Keratinocyte (primary cell): ENCODE results near the gene VPS11. TPM values are rescaled to one million over a fixed set of nuclear protein-coding genes. Genes with fewer than 3 reads are reported as not detected.
A peak's percentile ranks its signal among the peaks of the same experiment; 100 is the strongest.

ENCODE experiments used
- DNase-seq: peaks from one replicate; pipeline ENCODE4 v3.0.0-alpha.2; 2011; ENCODE audit warnings: low read depth, missing footprints, low spot score
- FAIRE-seq: peaks from 2 replicates; lab custom pipeline; 2011; peaks lifted over from hg19 to GRCh38; lab: Jason Lieb, UNC
- H2AFZ ChIP-seq: 2 replicates; pipeline ENCODE4 v1.6.0; 2012; ENCODE audit warnings: low read length, control low read depth, inconsistent platforms; ENCODE audit not compliant: control insufficient read depth
- H3K27ac ChIP-seq: 2 replicates; pipeline ENCODE4 v1.5.1; 2011; ENCODE audit warnings: low read length; ENCODE audit not compliant: control insufficient read depth, insufficient read depth
- H3K27me3 ChIP-seq: 3 replicates; pipeline ENCODE4 v1.6.0; 2011; ENCODE audit warnings: low read length; ENCODE audit not compliant: control insufficient read depth, insufficient read depth; ENCODE audit errors: extremely low read depth
- H3K36me3 ChIP-seq, 2 experiments: 2 replicates in 1 of 2; 3 replicates in 1 of 2; pipeline ENCODE4 v1.5.1; 2011; ENCODE audit warnings: low read length in 2 of 2, mild to moderate bottlenecking in 1 of 2; ENCODE audit not compliant: control insufficient read depth in 2 of 2, insufficient read depth in 2 of 2; ENCODE audit errors: extremely low read depth in 1 of 2
- H3K4me1 ChIP-seq: 3 replicates; pipeline ENCODE4 v1.5.1; 2011; ENCODE audit warnings: low read length; ENCODE audit not compliant: control insufficient read depth, insufficient read depth; ENCODE audit errors: extremely low read depth
- H3K4me2 ChIP-seq: 3 replicates; pipeline ENCODE4 v1.6.0; 2011; ENCODE audit warnings: low read depth, low read length; ENCODE audit not compliant: control insufficient read depth, insufficient read depth; ENCODE audit errors: extremely low read depth
- H3K4me3 ChIP-seq, 3 experiments: fragments of 200-600 bp in 1 of 3; sonication (generic) in 1 of 3; 2 replicates in 2 of 3; 3 replicates in 1 of 3; pipeline ENCODE4 v1.5.1; 2011 to 2016; ENCODE audit warnings: low read length in 3 of 3, mild to moderate bottlenecking in 3 of 3, control low read depth in 2 of 3, inconsistent platforms in 1 of 3, low read depth in 1 of 3, mixed read lengths in 1 of 3, mixed run types in 1 of 3, moderate library complexity in 1 of 3; ENCODE audit not compliant: control insufficient read depth in 2 of 3, insufficient read depth in 2 of 3; ENCODE audit errors: extremely low read depth in 1 of 3
- H3K79me2 ChIP-seq: 2 replicates; pipeline ENCODE4 v1.6.0; 2012; ENCODE audit warnings: low read length; ENCODE audit not compliant: control insufficient read depth, insufficient read depth
- H3K9ac ChIP-seq: 3 replicates; pipeline ENCODE4 v1.6.0; 2011; ENCODE audit warnings: low read length; ENCODE audit not compliant: control insufficient read depth, insufficient read depth; ENCODE audit errors: extremely low read depth
- H3K9me1 ChIP-seq: 3 replicates; pipeline ENCODE4 v1.6.0; 2011; ENCODE audit warnings: low read length; ENCODE audit not compliant: control insufficient read depth, insufficient read depth; ENCODE audit errors: extremely low read depth
- H3K9me3 ChIP-seq: 2 replicates; pipeline ENCODE4 v1.5.1; 2012; ENCODE audit warnings: low read depth, low read length; ENCODE audit not compliant: control insufficient read depth
- H4K20me1 ChIP-seq: 3 replicates; pipeline ENCODE4 v1.6.0; 2011; ENCODE audit warnings: low read length; ENCODE audit not compliant: control insufficient read depth, insufficient read depth; ENCODE audit errors: extremely low read depth
- EZH2 ChIP-seq: IDR thresholded peaks from one replicate; pipeline ENCODE4 v1.6.1; 2012; ENCODE audit warnings: inconsistent platforms, mild to moderate bottlenecking, low read length, moderate library complexity
- dilution Hi-C: fragments of 300-500 bp; cut with MboI; formaldehyde crosslinking; loops from one replicate; pipeline ENCODE4 v1.7.0; 2020; ENCODE audit warnings: low sequenced_read_pairs; ENCODE audit not compliant: extremely low pct_ligation_motif_present
- polyA plus RNA-seq, 5 experiments: library from polyadenylated mRNA; depleted of rRNA in 3 of 5; stranded (reverse) in 3 of 5; stranded (forward) in 1 of 5; unstranded in 1 of 5; fragments of >200 nt; gene quantifications; 1 replicate in 1 of 5; 2 replicates in 3 of 5; 3 replicates in 1 of 5; pipeline versions ENCODE4 v1.2.1 to v1.2.3, GENCODE V29; 2011 to 2012; ENCODE audit warnings: missing spikeins in 2 of 5, low read depth in 1 of 5, low replicate concordance in 1 of 5
- TF ChIP-seq, protein P1 (sequence below), 3 experiments: IDR thresholded peaks in 1 of 3; conservative IDR thresholded peaks in 1 of 3; optimal IDR thresholded peaks in 1 of 3; 2 replicates in 2 of 3; 3 replicates in 1 of 3; pipeline versions ENCODE3 to v1.5.1; 2011; ENCODE audit warnings: low read length in 3 of 3, mild to moderate bottlenecking in 3 of 3, moderate library complexity in 2 of 3, control low read depth in 1 of 3, inconsistent platforms in 1 of 3; ENCODE audit not compliant: insufficient read depth in 2 of 3; ENCODE audit errors: extremely low read depth in 1 of 3

The VPS11 gene
- polyA plus RNA-seq, 1 donor (not counting 4 experiments of a cell fraction or from before 2014, with no cell fraction given): 12.1 TPM

DNA sequence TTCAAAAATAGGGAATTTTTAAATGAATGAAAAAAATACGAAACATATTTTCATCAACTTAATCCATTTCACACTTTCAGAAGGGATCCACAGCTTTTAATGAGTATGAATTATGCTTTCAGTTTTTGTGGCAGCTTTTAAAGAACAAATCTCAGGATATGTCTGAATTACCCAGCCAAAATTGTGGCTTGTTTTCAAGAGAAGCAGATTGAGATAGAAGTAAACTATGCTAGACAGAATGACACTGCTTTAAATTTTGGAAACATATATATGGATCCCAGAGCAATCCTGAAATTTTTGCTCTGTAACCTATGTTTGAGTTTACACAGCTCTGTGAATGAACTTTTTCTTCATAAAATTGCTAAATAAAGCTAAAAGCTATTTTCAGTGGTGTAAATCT, 51.3 kb downstream of the VPS11 start:
- FAIRE-seq (no peak), DNase-seq (no peak)
- no peak overlapping the region for H3K27ac ChIP-seq

GRCh38 chr11:119120639-119121007, 53.0 kb downstream of the VPS11 start:
- peak overlapping the region; percentile 91 for H3K9ac ChIP-seq
- no peaks in the 10 kb centered on the region for H4K20me1 ChIP-seq
- DNase-seq: no peak
- no peaks in the 10 kb centered on the region for H3K9me1 ChIP-seq
- no peak for FAIRE-seq
- dilution Hi-C loops: no loop called here
- H3K4me3 ChIP-seq: peak overlapping the region; percentile 83 to 85 (median 85)
- H3K27me3 ChIP-seq: no peaks in the 10 kb centered on the region
- peak overlapping the region; percentile 99 for H3K4me2 ChIP-seq
- peak overlapping the region; percentile 83 for H3K27ac ChIP-seq
- H3K4me1 ChIP-seq: peaks cover 19% of the 10 kb centered on the region
- H2AFZ ChIP-seq: peak overlapping the region; percentile 96
- H3K9me3 ChIP-seq: no peaks in the 10 kb centered on the region
- H3K36me3 ChIP-seq: peaks cover 4 to 7% of the 10 kb centered on the region in 2 experiments
- TF ChIP-seq, protein P1, sequence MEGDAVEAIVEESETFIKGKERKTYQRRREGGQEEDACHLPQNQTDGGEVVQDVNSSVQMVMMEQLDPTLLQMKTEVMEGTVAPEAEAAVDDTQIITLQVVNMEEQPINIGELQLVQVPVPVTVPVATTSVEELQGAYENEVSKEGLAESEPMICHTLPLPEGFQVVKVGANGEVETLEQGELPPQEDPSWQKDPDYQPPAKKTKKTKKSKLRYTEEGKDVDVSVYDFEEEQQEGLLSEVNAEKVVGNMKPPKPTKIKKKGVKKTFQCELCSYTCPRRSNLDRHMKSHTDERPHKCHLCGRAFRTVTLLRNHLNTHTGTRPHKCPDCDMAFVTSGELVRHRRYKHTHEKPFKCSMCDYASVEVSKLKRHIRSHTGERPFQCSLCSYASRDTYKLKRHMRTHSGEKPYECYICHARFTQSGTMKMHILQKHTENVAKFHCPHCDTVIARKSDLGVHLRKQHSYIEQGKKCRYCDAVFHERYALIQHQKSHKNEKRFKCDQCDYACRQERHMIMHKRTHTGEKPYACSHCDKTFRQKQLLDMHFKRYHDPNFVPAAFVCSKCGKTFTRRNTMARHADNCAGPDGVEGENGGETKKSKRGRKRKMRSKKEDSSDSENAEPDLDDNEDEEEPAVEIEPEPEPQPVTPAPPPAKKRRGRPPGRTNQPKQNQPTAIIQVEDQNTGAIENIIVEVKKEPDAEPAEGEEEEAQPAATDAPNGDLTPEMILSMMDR (optimal IDR thresholded peaks at IDR 0.05 in 1 of 3, IDR thresholded peaks at IDR 0.05 in 1 of 3, conservative IDR thresholded peaks at IDR 0.05 in 1 of 3; ENCODE audit: extremely low read depth in 1 of 3, insufficient read depth in 2 of 3, low read length in 3 of 3): no peak
- TF ChIP-seq EZH2: no peak
- H3K79me2 ChIP-seq: peaks cover 23% of the 10 kb centered on the region

More for the DNA sequence above, 51.3 kb downstream of the VPS11 start:
- Histone ChIP-seq H3K27me3 (no peaks in the 10 kb centered on the region), H2AFZ (no peak overlapping the region), H3K79me2 (peaks cover 20% of the 10 kb centered on the region), H3K9ac (no peak overlapping the region), H3K4me2 (no peak overlapping the region), H3K9me3 (no peaks in the 10 kb centered on the region), H4K20me1 (no peaks in the 10 kb centered on the region), H3K36me3 (peaks cover 4 to 7% of the 10 kb centered on the region in 2 experiments), H3K9me1 (no peaks in the 10 kb centered on the region), H3K4me3 (no peak overlapping the region), H3K4me1 (peaks cover 16% of the 10 kb centered on the region)
- dilution Hi-C loops: no loop called here
- TF ChIP-seq EZH2: no peak
- TF ChIP-seq, protein P1 (optimal IDR thresholded peaks at IDR 0.05 in 1 of 3, IDR thresholded peaks at IDR 0.05 in 1 of 3, conservative IDR thresholded peaks at IDR 0.05 in 1 of 3; ENCODE audit: extremely low read depth in 1 of 3, insufficient read depth in 2 of 3, low read length in 3 of 3): no peak
